ENCODE measurements around the gene OTUB1.

OTUB1 gene

GRCh38 chr11:64029773-64030172, 43.5 kb downstream of the OTUB1 start:
- Histone ChIP-seq H3K4me2 (ENCODE audit: low read depth, low read length, poor library complexity, severe bottlenecking) (no peak overlapping the region), H3K9ac (ENCODE audit: low read length) (no peak overlapping the region), H3K9me3 (ENCODE audit: insufficient read depth, low read length) (no peaks in the 10 kb centered on the region), H3K9me2 (replicated peaks; ENCODE audit: insufficient read depth, low read length) (no peaks in the 10 kb centered on the region), H4K20me1 (ENCODE audit: low read depth, low read length) (no peaks in the 10 kb centered on the region), H3K27ac (ENCODE audit: low read depth, low read length) (no peak overlapping the region), H3K36me3 (ENCODE audit: low read length) (no peaks in the 10 kb centered on the region), H3K27me3 (ENCODE audit: low read length) (no peaks in the 10 kb centered on the region), H3K79me2 (ENCODE audit: insufficient read depth, low read length) (no peaks in the 10 kb centered on the region), H3K4me3 (ENCODE audit: insufficient read depth, low read length, poor library complexity, severe bottlenecking) (no peak overlapping the region), H3F3A (ENCODE audit: insufficient read depth) (no peaks in the 10 kb centered on the region), H2AFZ (ENCODE audit: low read depth, low read length, severe bottlenecking) (no peak overlapping the region)
- TF ChIP-seq EZH2phosphoT487 (conservative IDR thresholded peaks at IDR 0.05; ENCODE audit: low read length), result no peak
- TF ChIP-seq CTCF (IDR thresholded peaks at IDR 0.05; ENCODE audit: insufficient read depth, low read length, poor library complexity, severe bottlenecking), result no peak

GRCh38 chr11:64031001-64031400, 44.8 kb downstream of the OTUB1 start:
- Histone ChIP-seq H3K4me2 (ENCODE audit: low read depth, low read length, poor library complexity, severe bottlenecking) (no peak overlapping the region), H3K27me3 (ENCODE audit: low read length) (no peaks in the 10 kb centered on the region), H3K36me3 (ENCODE audit: low read length) (no peaks in the 10 kb centered on the region), H2AFZ (ENCODE audit: low read depth, low read length, severe bottlenecking) (no peak overlapping the region), H3K79me2 (ENCODE audit: insufficient read depth, low read length) (no peaks in the 10 kb centered on the region), H4K20me1 (ENCODE audit: low read depth, low read length) (no peaks in the 10 kb centered on the region), H3K9me2 (replicated peaks; ENCODE audit: insufficient read depth, low read length) (no peaks in the 10 kb centered on the region), H3K27ac (ENCODE audit: low read depth, low read length) (no peak overlapping the region), H3K4me3 (ENCODE audit: insufficient read depth, low read length, poor library complexity, severe bottlenecking) (no peak overlapping the region), H3K9ac (ENCODE audit: low read length) (no peak overlapping the region), H3K9me3 (ENCODE audit: insufficient read depth, low read length) (no peaks in the 10 kb centered on the region), H3F3A (ENCODE audit: insufficient read depth) (no peaks in the 10 kb centered on the region)
- no peak for TF ChIP-seq EZH2phosphoT487 (conservative IDR thresholded peaks at IDR 0.05; ENCODE audit: low read length)
- TF ChIP-seq CTCF (IDR thresholded peaks at IDR 0.05; ENCODE audit: insufficient read depth, low read length, poor library complexity, severe bottlenecking), result no peak

- Histone ChIP-seq H3K9me2 (replicated peaks; ENCODE audit: insufficient read depth, low read length) (no peaks in the 10 kb centered on the region), H3K9ac (ENCODE audit: low read length) (no peak overlapping the region), H2AFZ (ENCODE audit: low read depth, low read length, severe bottlenecking) (no peak overlapping the region), H3F3A (ENCODE audit: insufficient read depth) (no peaks in the 10 kb centered on the region), H3K4me2 (ENCODE audit: low read depth, low read length, poor library complexity, severe bottlenecking) (no peak overlapping the region), H3K27ac (ENCODE audit: low read depth, low read length) (no peak overlapping the region), H3K79me2 (ENCODE audit: insufficient read depth, low read length) (no peaks in the 10 kb centered on the region), H3K4me3 (ENCODE audit: insufficient read depth, low read length, poor library complexity, severe bottlenecking) (no peak overlapping the region), H3K36me3 (ENCODE audit: low read length) (no peaks in the 10 kb centered on the region), H3K27me3 (ENCODE audit: low read length) (no peaks in the 10 kb centered on the region), H4K20me1 (ENCODE audit: low read depth, low read length) (no peaks in the 10 kb centered on the region), H3K9me3 (ENCODE audit: insufficient read depth, low read length) (no peaks in the 10 kb centered on the region)
- no peak for TF ChIP-seq EZH2phosphoT487 (conservative IDR thresholded peaks at IDR 0.05; ENCODE audit: low read length)
- TF ChIP-seq CTCF (IDR thresholded peaks at IDR 0.05; ENCODE audit: insufficient read depth, low read length, poor library complexity, severe bottlenecking), result no peak
Measured at GRCh38 chr11:64032050-64032449, 45.8 kb downstream of the OTUB1 start.

Measured in SU-DHL-6 (cell line).